Left lung (tissue), 10 donors: Measurements from ENCODE around the gene DNAH2. TPM values are rescaled to one million over a fixed set of nuclear protein-coding genes. Genes with fewer than 3 reads are reported as not detected.

Source experiments
- ATAC-seq: fragments of 200-7000 bp; cut with Tn5 transposase; one replicate; pipeline ENCODE4 v1.9.1; 2020; ENCODE audit warnings: moderate library complexity
- DNase-seq, 4 donors: peaks; one replicate each; pipeline ENCODE4 v3.0.0-alpha.2; 2013 to 2020
- H3K27ac ChIP-seq, 2 donors: fragments of 200-600 bp; sonication (generic) in 1 of 2; one replicate each; pipeline versions ENCODE4 v1.5.0 to v1.8.0; 2020 to 2021
- H3K27me3 ChIP-seq, 2 donors: fragments of 200-600 bp; sonication (generic) in 1 of 2; one replicate each; pipeline versions ENCODE4 v1.5.0 to v1.8.0; 2020 to 2021
- H3K36me3 ChIP-seq, 2 donors: fragments of 200-600 bp; sonication (generic) in 1 of 2; one replicate each; pipeline versions ENCODE4 v1.5.0 to v1.8.0; 2020 to 2021
- H3K4me1 ChIP-seq, 2 donors: fragments of 200-600 bp; one replicate each; pipeline ENCODE4 v1.8.0; 2021
- H3K4me3 ChIP-seq, 2 donors: fragments of 200-600 bp; sonication (generic) in 1 of 2; one replicate each; pipeline versions ENCODE4 v1.5.0 to v1.8.0; 2020 to 2021; ENCODE audit warnings: mild to moderate bottlenecking in 1 of 2
- H3K9me3 ChIP-seq, 2 donors: fragments of 200-600 bp; sonication (generic) in 1 of 2; one replicate each; pipeline versions ENCODE4 v1.5.0 to v1.8.0; 2020 to 2021
- CTCF ChIP-seq, 2 donors: fragments of 200-600 bp; sonication (generic) in 1 of 2; IDR thresholded peaks; one replicate each; pipeline versions ENCODE4 v1.5.0 to v1.8.0; 2021; ENCODE audit warnings: antibody characterized with exemption in 2 of 2
- intact Hi-C, 2 donors: fragments of 100-400 bp; cut with DNase I; formaldehyde crosslinking; loops; one replicate each; pipeline versions ENCODE4 v1.11.2 to v1.14.2; 2022
- polyA plus RNA-seq, 6 donors: library from polyadenylated mRNA; unstranded; fragments of 120-200 nt; gene quantifications; one replicate each; pipeline ENCODE4 v1.2.1, GENCODE V29; 2013; ENCODE audit not compliant: insufficient read length in 6 of 6
- total RNA-seq, 2 donors: library from RNA; stranded (reverse); fragmentation: NEBNext Ultra II Directional; extraction: Animal tissue kit (Norgen Biotek cat#: 25700); gene quantifications; one replicate each; pipeline ENCODE4 v1.2.1, GENCODE V29; 2021
- donor health status: DM: no; HTN: yes; CAD: no.
- donor health status: DM: no; HTN: no; CAD: no.

DNAH2 gene
- total and polyA plus RNA-seq, 8 donors, result 0.67 to 4.5 (median 2.6) TPM

GRCh38 chr17:7686222-7687071 lies 31.1 kb upstream of the DNAH2 start:
- H3K27ac ChIP-seq, result peak overlapping the region; percentile 97 to 98
- DNase-seq (peak; percentile 79 to 98 (median 87)), ATAC-seq (peak; percentile 60)
- H3K27me3 ChIP-seq, result no peaks in the 10 kb centered on the region
- peaks cover 0 to 13% of the 10 kb centered on the region in 2 donors for H3K36me3 ChIP-seq
- peaks cover 19 to 32% of the 10 kb centered on the region in 2 donors for H3K4me1 ChIP-seq
- peak overlapping the region; percentile 94 to 96 for H3K4me3 ChIP-seq
- H3K9me3 ChIP-seq, result no peaks in the 10 kb centered on the region
- intact Hi-C loops, result loop anchor here in 1 of 2 donors (10.0 kb wide), 1 partner anchor 52 kb away; the partner anchor contains the start of gene SHBG
- TF ChIP-seq CTCF (IDR thresholded peaks at IDR 0.05), result no peak

GRCh38 chr17:7687072-7687907 lies 30.3 kb upstream of the DNAH2 start, which contains the start of gene TP53:
Gene TP53 (minus strand): TSS chr17:7687490. CDS start chr17:7676594, 10,896 bp downstream.
- Histone ChIP-seq H3K4me1 (peaks cover 19 to 32% of the 10 kb centered on the region in 2 donors), H3K4me3 (peak within 1 kb of the TSS; percentile 94 to 96), H3K27ac (peak within 1 kb of the TSS; percentile 97 to 98), H3K27me3 (no peaks in the 10 kb centered on the region), H3K9me3 (no peaks in the 10 kb centered on the region), H3K36me3 (peaks cover 0 to 16% of the 10 kb centered on the region in 2 donors)
- DNase-seq, result peak; percentile 89 to 95 (median 91)
- intact Hi-C loops, result loop anchor here in 1 of 2 donors (10.0 kb wide), 1 partner anchor 52 kb away; the partner anchor contains the start of gene SHBG
- TF ChIP-seq CTCF (IDR thresholded peaks at IDR 0.05), result no peak
- peak; percentile 74 for ATAC-seq

- peaks cover 0 to 23% of the 10 kb centered on the region in 2 donors for H3K36me3 ChIP-seq
- ATAC-seq (peak; percentile 92), DNase-seq (peak; percentile 96 to 99 (median 97))
- peak within 1 kb of the TSS; percentile 94 to 96 for H3K4me3 ChIP-seq
- peaks cover 19 to 32% of the 10 kb centered on the region in 2 donors for H3K4me1 ChIP-seq
- no peaks in the 10 kb centered on the region for H3K27me3 ChIP-seq
- TF ChIP-seq CTCF (IDR thresholded peaks at IDR 0.05), result peak; percentile 97 to 99
- no peaks in the 10 kb centered on the region for H3K9me3 ChIP-seq
- intact Hi-C loops, result loop anchor here in 1 of 2 donors (10.0 kb wide), 1 partner anchor 53 kb away; the partner anchor contains the start of gene SHBG
- H3K27ac ChIP-seq, result peak within 1 kb of the TSS; percentile 97 to 98
Measured at GRCh38 chr17:7687908-7688807, 29.4 kb upstream of the DNAH2 start, which contains the start of gene WRAP53. Gene WRAP53 (plus strand): TSS chr17:7688477. CDS start chr17:7688649, 172 bp downstream.

GRCh38 chr17:7688808-7689316 lies 28.7 kb upstream of the DNAH2 start:
- no peak for DNase-seq
- Histone ChIP-seq H3K4me3 (peak overlapping the region; percentile 53 to 96), H3K27me3 (no peaks in the 10 kb centered on the region), H3K4me1 (peaks cover 19 to 32% of the 10 kb centered on the region in 2 donors), H3K36me3 (peaks cover 0 to 29% of the 10 kb centered on the region in 2 donors), H3K9me3 (no peaks in the 10 kb centered on the region), H3K27ac (peak overlapping the region in 1 of 2 donors; percentile 98)
- TF ChIP-seq CTCF (IDR thresholded peaks at IDR 0.05), result no peak
- intact Hi-C loops, result loop anchor here in 1 of 2 donors (10.0 kb wide), 1 partner anchor 54 kb away; the partner anchor contains the start of gene SHBG
- no peak for ATAC-seq
